Epithelial cell of proximal tubule (primary cell): ENCODE results near the gene KCNMA1. TPM values are rescaled to one million over a fixed set of nuclear protein-coding genes. Genes with fewer than 3 reads are reported as not detected.

Experiments used
- DNase-seq: peaks from one replicate; pipeline ENCODE4 v3.0.0-alpha.2; 2011; ENCODE audit warnings: low read depth
- H3K4me3 ChIP-seq: 2 replicates; pipeline ENCODE4 v1.5.1; 2011; ENCODE audit warnings: low read depth, mild to moderate bottlenecking, low read length
- total RNA-seq: library from RNA; depleted of rRNA; stranded (reverse); fragments of >200 nt; gene quantifications from 2 replicates; pipeline ENCODE4 v1.2.3, GENCODE V29; 2015
- TF ChIP-seq, protein P1 (sequence below): conservative IDR thresholded peaks from 2 replicates; pipeline ENCODE4 v1.5.1; 2012; ENCODE audit warnings: low read depth, mild to moderate bottlenecking, low read length

The KCNMA1 gene
- total RNA-seq, 1 donor from 2014 or later: 12.5 TPM

DNA sequence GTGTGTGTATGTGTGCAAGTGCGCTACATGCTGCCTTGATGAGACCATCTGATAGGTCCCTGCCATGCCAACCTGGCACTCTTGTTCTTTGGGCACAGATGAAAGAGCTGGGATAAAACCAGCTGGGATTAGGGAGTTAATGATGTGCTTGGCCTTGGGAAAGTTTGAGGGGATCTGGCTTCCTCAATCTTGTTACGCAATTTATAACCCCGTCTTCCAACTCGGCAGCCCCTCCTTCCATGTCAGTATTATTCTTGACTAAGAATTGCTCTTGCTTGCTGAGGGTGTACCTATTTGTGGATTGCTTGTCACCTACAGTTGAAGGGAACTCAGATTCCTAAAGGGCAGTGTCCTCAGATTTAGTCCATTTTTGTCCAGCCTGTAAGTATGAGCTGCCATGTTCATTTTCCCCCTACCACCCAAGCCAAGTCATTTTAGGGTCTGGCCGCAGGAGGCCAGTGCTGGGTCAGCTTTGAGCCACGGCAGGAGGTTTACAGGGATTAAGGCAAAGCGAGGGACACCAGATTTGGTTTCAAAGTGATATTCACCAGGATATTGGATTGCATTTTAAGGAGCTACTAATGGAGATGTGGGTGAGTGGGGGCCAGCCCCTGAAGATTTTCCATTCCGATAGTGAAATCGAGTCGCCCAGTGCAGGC is 34.1 kb upstream of the KCNMA1 start:
- TF ChIP-seq, protein P1, sequence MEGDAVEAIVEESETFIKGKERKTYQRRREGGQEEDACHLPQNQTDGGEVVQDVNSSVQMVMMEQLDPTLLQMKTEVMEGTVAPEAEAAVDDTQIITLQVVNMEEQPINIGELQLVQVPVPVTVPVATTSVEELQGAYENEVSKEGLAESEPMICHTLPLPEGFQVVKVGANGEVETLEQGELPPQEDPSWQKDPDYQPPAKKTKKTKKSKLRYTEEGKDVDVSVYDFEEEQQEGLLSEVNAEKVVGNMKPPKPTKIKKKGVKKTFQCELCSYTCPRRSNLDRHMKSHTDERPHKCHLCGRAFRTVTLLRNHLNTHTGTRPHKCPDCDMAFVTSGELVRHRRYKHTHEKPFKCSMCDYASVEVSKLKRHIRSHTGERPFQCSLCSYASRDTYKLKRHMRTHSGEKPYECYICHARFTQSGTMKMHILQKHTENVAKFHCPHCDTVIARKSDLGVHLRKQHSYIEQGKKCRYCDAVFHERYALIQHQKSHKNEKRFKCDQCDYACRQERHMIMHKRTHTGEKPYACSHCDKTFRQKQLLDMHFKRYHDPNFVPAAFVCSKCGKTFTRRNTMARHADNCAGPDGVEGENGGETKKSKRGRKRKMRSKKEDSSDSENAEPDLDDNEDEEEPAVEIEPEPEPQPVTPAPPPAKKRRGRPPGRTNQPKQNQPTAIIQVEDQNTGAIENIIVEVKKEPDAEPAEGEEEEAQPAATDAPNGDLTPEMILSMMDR: no peak
- DNase-seq: no peak
- H3K4me3 ChIP-seq: no peak overlapping the region

DNA sequence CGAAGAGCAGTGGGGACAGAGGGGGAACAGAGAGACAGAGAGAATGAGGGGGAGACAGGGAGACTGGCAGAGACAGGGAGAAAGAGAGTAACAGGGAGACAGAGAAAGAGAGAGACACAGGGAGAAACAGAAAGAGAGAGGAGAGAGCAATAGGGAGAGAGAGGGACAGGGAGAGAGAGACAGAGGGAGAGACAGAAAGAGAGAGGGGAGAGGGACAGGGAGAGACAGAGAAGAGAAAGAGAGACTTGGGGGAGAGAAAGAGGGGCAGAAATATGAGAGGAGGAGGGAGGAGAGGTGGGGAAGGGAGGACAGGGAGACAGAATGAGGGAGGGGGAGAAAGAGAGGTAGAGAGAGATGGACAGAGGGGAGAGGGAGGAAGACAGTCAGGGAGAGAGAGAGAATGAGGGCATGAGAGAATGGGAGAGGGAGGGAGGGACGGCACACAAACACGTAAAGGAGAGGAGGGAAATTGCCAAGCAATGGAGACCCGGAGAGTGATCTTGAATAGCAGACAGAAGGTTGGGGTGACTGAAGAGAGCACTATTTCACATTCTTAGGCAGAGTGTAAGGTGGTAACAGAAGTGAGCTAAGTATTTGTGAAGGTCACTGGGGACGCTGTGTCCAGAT is 33.3 kb upstream of the KCNMA1 start:
- TF ChIP-seq, protein P1: no peak
- no peak overlapping the region for H3K4me3 ChIP-seq
- DNase-seq: no peak

DNA sequence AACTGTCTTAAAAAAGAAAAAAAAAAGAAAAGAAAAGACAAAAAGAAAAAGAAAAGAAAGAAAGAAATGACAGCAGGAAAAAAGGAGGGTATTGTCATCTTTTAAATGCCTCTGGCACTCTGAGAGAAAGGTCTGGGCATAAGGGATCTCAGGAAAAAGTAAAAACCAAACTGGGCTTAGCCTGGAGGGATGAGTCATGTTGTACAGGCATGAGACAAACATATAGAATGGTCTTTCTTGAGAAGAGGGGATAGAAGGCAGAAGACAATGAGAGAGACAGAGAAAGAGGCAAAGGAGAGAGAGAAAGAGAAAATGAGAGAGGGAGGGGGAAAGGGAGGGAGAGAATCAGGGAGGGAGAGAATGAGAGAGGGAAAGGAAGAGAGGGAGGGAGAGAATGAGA is 32.3 kb upstream of the KCNMA1 start:
- TF ChIP-seq, protein P1: no peak
- no peak for DNase-seq
- no peak overlapping the region for H3K4me3 ChIP-seq

DNA sequence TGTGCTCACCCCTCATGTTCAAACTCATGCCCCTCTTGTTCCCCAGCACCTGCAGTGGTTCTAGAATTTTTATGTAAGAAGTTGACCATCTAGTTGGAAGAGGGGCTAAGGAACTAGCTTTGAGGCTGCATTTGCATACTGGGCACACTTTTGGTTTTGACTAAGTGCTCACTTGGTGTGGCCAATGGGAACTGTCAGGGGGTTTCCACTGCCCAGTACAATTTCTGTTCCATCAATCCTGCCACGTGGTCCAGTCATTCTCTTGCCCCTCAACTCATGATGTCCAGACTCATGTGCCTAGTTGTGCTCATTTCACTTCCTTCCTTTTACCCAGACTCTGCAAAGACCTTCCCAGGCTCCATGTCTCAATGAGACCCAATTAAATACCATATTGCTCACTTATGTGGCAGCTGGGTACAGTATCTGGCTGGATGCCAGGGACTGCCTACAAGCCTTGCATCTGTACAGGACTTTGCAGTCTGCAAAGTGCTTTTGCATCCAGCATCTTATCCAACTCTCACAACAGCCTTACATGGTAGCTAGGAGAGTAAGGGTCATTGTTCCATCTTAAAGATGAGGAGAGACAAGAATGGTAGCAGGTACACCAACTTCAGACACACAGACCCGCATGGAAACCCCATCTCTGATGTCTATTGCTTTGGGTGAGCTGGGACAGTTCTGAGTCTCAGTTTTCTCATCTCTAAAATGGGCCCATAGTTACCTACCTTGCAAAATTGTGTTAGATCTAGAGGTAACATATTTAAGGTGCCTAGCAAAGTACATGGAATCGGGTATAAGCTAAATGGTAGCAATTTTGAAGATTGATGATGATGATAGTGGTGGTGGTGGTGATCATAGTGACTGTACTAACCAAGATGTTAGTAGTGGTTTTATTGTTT is 30.1 kb upstream of the KCNMA1 start:
- H3K4me3 ChIP-seq: no peak overlapping the region
- DNase-seq: no peak
- TF ChIP-seq, protein P1: no peak

DNA sequence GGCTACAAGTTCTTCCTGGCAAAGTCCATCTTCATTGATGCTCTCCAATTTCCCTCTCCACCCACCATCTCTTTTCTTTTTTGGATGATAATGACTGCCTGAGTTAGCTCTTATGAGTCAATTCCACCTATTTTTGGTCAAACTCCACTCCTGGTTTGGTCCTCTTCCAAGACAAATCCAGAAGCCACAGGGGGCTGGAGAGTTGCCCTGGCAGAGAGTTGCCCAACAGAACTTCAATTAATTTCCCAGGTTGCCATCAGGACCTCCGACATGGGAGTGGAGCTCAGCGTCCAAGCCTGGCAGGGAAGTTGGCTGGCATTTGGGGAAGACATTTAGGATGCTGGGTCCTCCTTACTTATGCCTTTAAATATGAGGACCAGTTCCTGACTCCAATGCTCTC is 29.2 kb upstream of the KCNMA1 start:
- TF ChIP-seq, protein P1: no peak
- DNase-seq: no peak
- H3K4me3 ChIP-seq: no peak overlapping the region

DNA sequence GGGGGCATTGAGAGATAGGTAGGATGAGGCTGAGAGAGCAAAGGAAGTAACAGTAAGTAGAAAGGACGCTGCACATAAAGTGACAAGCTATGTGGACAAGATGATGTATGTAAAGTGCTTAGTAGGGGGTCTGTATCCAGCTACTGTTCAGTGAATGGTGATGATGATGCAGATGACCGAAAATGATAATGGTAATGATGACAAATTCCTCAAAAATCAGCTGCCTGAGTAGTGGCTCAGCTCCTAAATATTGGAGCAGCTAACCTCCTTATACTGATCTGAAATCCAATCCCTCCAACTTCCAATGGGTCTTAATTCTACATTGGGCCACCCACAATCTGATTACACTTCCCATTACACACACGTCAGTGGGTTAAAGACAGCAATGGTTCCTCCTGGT is 27.1 kb upstream of the KCNMA1 start:
- DNase-seq: no peak
- no peak overlapping the region for H3K4me3 ChIP-seq
- TF ChIP-seq, protein P1: no peak
